ENCODE data around the gene KANSL1L. TPM values are rescaled to one million over a fixed set of nuclear protein-coding genes. Genes with fewer than 3 reads are reported as not detected.

KANSL1L gene
- total RNA-seq, 2 experiments from 2014 or later = 6.7 to 7.0 TPM

DNA sequence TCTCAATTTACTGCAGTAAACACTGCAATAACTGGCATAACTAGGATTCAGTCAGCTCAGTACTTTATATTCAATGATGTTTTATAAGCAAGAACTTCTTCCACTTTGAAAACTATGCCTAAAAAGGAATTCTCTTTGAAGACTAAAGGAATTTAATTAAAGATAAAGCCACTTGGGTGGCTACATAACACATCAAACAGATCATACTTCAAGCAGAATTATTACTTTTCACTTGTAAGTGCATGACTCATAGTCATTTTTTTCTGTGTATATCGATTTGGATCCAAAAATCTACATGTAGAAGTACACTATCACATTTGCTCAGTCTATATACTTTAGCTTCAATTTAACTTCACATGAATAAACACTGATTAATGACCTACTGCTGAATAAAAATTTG, 4.0 kb downstream of the KANSL1L start:
- ATAC-seq (ENCODE audit: poor library complexity) = no peak
- Mint-ChIP-seq H3K4me1 (ENCODE audit: low read depth) (peaks cover 49% of the 10 kb centered on the region), H3K4me3 (no peak overlapping the region), H3K36me3 (ENCODE audit: low read depth) (peaks cover 20% of the 10 kb centered on the region), H3K9me3 (no peaks in the 10 kb centered on the region), H3K27me3 (no peaks in the 10 kb centered on the region), H3K27ac (no peak overlapping the region)
- Histone ChIP-seq H3K9me3 (ENCODE audit: control insufficient read depth in 1 of 2, insufficient read depth in 1 of 2, low read length in 2 of 2) (no peaks in the 10 kb centered on the region), H3K27me3 (ENCODE audit: control insufficient read depth in 1 of 2, insufficient read depth in 2 of 2, low read length in 2 of 2) (no peaks in the 10 kb centered on the region), H3K4me3 (ENCODE audit: low read length) (no peak overlapping the region), H3K27ac (ENCODE audit: low read depth in 1 of 2, low read length in 2 of 2) (no peak overlapping the region), H3K4me1 (ENCODE audit: insufficient read depth, low read length) (peaks cover 14% of the 10 kb centered on the region), H3K36me3 (ENCODE audit: insufficient read depth, low read length) (no peaks in the 10 kb centered on the region)
- intact Hi-C loops (cut with DNase I, micrococcal nuclease) = loop anchor here (5.0 kb wide), 2 partner anchors 270 to 310 kb away; partner anchors contain the start of gene LANCL1 (in 1 of the 2)
- POLR2A ChIA-PET = no interaction called here
- CTCF ChIA-PET = no interaction called here
- TF ChIP-seq CTCF (IDR thresholded peaks at IDR 0.05) = no peak
- no peak for DNase-seq

DNA sequence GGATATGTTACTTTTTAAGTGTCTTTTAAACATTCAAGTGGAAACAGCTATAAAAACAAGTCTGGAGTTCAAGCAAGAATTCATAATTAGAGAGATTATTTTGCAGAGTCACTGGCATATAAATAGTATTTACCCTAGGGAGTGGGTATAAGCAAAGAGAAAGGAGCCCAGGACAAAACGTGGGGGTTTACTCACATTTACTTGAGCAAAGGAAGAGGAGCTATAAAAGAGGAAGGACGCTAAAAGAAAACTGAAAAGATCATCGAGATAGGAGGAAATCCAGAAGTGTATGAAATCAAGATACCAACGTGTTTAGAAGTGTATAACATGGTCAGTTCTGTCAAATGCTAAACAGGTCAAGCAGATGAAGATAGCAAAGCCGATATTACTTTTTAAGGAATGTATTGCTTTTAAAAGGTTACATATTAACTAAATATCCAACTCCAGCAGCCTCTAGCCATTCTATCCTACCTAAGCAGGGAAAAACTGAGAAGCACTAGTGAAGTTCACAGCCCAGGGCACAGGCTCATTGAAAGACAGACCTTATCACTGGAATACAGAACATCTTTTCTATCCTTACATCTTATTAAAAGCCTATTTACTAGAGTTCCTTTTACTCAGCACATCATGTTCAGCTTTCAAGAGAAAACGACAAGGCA, 8.6 kb downstream of the KANSL1L start:
- DNase-seq (no peak), ATAC-seq (ENCODE audit: poor library complexity) (no peak)
- no peaks in the 10 kb centered on the region for H3K9me3 Mint-ChIP-seq
- H3K4me3 ChIP-seq (ENCODE audit: low read length) = no peak overlapping the region
- no peak overlapping the region for H3K27ac Mint-ChIP-seq
- peaks cover 21% of the 10 kb centered on the region for H3K4me1 Mint-ChIP-seq (ENCODE audit: low read depth)
- CTCF ChIA-PET = interaction anchor here (0.8 kb wide), 1 partner anchor 9 kb away, joined by 3 read pairs; no protein-coding TSS in a partner anchor
- no peak overlapping the region for H3K4me3 Mint-ChIP-seq
- H3K9me3 ChIP-seq (ENCODE audit: control insufficient read depth in 1 of 2, insufficient read depth in 1 of 2, low read length in 2 of 2) = no peaks in the 10 kb centered on the region
- intact Hi-C loops (cut with DNase I, micrococcal nuclease) = no loop called here
- no peaks in the 10 kb centered on the region for H3K36me3 ChIP-seq (ENCODE audit: insufficient read depth, low read length)
- POLR2A ChIA-PET = interaction anchor here (0.8 to 1.7 kb wide), 2 partner anchors 8 kb away, joined by 3 read pairs; partner anchors contain the start of gene KANSL1L
- H3K36me3 Mint-ChIP-seq (ENCODE audit: low read depth) = peaks cover 7% of the 10 kb centered on the region
- no peaks in the 10 kb centered on the region for H3K27me3 Mint-ChIP-seq
- TF ChIP-seq CTCF (IDR thresholded peaks at IDR 0.05) = no peak
- H3K4me1 ChIP-seq (ENCODE audit: insufficient read depth, low read length) = no peaks in the 10 kb centered on the region
- no peak overlapping the region for H3K27ac ChIP-seq (ENCODE audit: low read depth in 1 of 2, low read length in 2 of 2)
- H3K27me3 ChIP-seq (ENCODE audit: control insufficient read depth in 1 of 2, insufficient read depth in 2 of 2, low read length in 2 of 2) = no peaks in the 10 kb centered on the region

GRCh38 chr2:210159059-210159458, 12.2 kb downstream of the KANSL1L start:
- H3K4me1 Mint-ChIP-seq (ENCODE audit: low read depth) = peaks cover 21% of the 10 kb centered on the region
- DNase-seq = no peak

More at GRCh38 chr2:210159059-210159458, 12.2 kb downstream of the KANSL1L start:
- H3K36me3 ChIP-seq (ENCODE audit: insufficient read depth, low read length) = no peaks in the 10 kb centered on the region
- H3K4me1 ChIP-seq (ENCODE audit: insufficient read depth, low read length) = no peaks in the 10 kb centered on the region
- intact Hi-C loops (cut with DNase I, micrococcal nuclease) = no loop called here
- Mint-ChIP-seq H3K27me3 (no peaks in the 10 kb centered on the region), H3K9me3 (no peaks in the 10 kb centered on the region), H3K4me3 (no peak overlapping the region), H3K36me3 (ENCODE audit: low read depth) (peaks cover 31% of the 10 kb centered on the region), H3K27ac (no peak overlapping the region)
- H3K4me3 ChIP-seq (ENCODE audit: low read length) = no peak overlapping the region
- TF ChIP-seq CTCF (IDR thresholded peaks at IDR 0.05) = no peak
- H3K9me3 ChIP-seq (ENCODE audit: control insufficient read depth in 1 of 2, insufficient read depth in 1 of 2, low read length in 2 of 2) = no peaks in the 10 kb centered on the region
- ChIA-PET POLR2A (no interaction called here), CTCF (interaction anchor here (1.3 kb wide), 1 partner anchor 149 kb away, joined by 3 read pairs; no protein-coding TSS in a partner anchor)
- H3K27ac ChIP-seq (ENCODE audit: low read depth in 1 of 2, low read length in 2 of 2) = no peak overlapping the region
- no peaks in the 10 kb centered on the region for H3K27me3 ChIP-seq (ENCODE audit: control insufficient read depth in 1 of 2, insufficient read depth in 2 of 2, low read length in 2 of 2)
- ATAC-seq (ENCODE audit: poor library complexity) = no peak

Measured in CD4-positive, alpha-beta T cell (primary cell).